HT-29 (cell line): ENCODE measurements around the gene LMOD2. TPM values are rescaled to one million over a fixed set of nuclear protein-coding genes. Genes with fewer than 3 reads are reported as not detected.

ENCODE experiments used
- DNase-seq: peaks from one replicate; pipeline ENCODE4 v3.0.0-alpha.2; 2015; ENCODE audit warnings: low spot score
- total RNA-seq: library from RNA; depleted of rRNA; stranded (reverse); fragments of >200 nt; shearing (Covaris generic); gene quantifications from 2 replicates; pipeline ENCODE4 v1.2.3, GENCODE V29; 2014

The LMOD2 gene
- total RNA-seq, 1 experiment from 2014 or later = not detected

DNA sequence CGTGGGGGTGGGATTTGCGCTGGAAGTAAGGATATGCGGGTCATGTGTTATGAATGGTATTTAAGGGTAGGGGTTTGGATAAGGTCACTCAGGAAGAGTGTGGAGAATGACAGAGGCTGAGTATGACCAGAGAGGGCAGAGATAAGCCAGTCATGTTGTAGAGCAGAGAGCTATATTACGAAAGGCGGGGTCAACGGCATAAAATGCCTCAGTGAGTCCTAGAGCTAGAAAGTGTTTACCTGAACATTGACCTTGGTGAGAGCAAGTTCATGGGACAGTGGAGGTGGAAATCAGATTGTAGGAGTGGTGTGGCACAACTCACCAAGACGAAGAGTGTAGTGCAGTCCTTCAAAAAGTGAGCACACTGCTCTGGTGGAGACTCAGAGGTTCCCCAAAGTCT is 13.8 kb downstream of the LMOD2 start:
- no peak for DNase-seq

DNA sequence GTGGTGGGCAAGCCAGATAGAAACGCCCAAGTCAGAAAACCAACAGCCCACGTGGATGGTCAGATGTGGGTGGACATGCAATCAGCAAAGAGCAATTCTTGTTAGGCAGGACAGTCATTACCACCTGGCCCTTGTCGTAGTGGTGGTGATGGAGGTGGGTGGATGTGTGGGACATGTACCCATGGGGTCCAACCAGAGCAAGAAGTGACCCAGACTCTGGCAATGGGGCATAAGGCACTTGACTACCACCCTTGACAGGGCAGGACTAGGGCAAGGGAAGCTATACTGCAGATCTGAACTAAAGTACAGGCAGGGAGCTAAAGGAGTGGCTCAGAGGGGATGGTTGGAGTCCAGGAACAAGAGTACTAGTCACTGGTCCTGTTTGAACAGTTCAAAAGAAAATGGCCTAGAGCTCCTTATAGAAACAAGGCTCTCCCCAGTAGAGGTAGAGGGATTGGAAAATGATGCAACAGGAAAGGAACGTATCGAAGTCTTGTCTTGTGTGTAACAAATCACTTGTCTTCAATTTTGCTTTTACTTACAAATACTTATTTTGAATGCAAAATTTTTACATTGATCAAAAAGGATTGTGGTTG is 17.6 kb downstream of the LMOD2 start:
- no peak for DNase-seq

DNA sequence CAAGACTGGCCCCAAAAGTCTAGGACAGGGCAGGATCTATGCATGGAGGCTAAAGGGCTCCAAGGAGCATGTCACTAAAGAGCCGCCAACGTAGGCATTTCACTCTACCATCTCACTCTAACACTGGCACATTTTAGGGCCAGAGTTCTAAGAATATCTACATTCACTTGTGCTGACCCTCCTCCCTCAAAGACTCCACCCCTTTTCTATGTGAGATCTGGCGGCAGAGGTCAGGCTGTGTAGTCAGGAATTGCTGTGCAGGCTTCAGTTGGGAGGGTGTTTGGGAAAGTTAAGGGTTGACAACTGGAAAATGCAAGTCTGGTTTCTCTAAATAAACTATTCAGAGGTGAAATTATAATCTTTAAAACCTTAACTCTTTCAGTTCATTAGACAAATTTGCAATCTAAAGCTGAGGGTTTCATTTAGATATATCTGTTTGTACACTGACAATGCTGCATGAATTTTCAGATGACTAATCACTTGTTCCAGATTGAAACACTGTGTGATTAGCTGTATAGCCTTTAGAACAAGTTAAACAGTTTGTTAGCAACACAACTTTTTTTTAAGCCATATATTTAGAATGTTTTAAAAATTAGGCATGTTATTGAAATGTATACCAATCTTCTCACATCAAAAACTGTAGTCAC is 18.2 kb downstream of the LMOD2 start:
- DNase-seq = no peak

DNA sequence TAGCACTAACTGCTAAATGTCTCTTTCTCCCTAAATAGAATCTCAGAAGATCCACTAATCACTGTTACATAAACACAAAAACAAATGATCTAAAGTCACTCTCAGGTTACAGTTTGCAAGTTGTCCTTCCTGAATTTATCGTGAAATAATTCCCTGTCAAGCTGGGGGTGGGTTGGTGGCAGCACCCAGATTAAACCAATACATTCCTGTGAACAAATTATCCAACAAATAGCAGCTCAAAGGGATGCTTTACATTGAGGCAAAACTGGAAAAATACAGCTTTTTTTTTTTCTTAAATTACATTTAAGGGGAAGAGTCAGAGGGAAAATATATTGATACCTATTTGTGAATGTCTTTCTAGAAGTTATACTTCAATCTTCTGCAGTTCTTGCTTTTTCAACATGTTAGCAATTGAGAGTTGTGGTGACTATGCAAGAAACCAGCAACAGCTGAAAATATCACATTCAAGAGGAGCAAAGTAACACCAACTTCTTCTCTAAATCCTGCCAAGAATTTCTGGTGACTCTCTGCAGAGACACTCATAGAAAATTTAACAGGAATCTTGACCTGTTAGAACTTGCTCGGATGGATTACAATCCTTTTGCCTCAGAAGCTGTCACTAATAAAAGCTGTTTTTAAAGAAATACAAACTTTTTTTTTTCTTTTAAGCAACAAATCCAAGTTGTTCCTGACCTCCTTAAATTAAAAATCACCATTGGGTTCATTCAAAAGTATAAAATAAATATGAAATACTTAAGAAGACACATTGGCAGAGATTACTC is 18.9 kb downstream of the LMOD2 start:
- DNase-seq = no peak

DNA sequence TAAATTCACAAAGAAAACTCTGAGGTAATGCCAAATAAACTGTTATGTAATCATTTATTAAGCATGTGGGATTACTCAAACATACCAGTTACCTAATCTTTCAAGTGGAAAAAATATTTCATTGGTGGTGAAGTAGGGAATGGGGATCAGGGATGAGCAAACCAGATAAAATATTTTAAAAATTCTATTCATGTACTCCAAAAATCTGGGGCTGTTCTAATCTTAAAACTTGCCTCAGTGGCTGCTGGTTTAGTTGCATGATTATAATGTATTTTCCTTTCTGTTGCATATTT is 19.5 kb downstream of the LMOD2 start:
- DNase-seq = no peak

DNA sequence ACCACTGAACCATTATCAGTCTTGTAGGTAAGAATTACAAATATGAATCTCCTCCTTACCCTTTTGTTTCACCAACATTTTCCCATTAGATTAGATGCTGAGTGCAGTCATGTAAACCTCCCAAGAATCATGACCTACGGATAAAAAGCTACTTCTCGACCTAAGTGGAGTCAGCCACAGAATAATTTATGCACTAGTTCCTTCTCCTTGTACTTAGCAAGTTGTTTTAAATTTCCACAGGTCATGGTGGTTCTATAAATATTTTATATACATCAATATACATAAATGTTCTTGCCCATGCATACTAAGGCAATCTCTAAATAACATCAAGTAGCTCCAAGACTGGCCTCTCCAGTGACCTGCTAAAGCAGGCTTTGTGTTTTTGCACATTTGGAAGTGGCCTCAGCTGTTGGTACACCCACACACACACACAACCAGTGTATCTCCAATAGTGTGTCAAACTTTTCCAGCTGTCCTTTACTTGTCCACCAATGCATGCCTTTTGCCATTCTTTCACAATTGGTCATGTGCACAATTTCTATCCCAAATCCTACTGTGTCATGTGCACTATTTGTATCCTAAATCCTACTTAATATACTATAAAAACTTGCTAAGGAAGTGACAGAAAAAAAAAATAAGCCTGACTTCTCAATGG is 21.5 kb downstream of the LMOD2 start:
- no peak for DNase-seq

DNA sequence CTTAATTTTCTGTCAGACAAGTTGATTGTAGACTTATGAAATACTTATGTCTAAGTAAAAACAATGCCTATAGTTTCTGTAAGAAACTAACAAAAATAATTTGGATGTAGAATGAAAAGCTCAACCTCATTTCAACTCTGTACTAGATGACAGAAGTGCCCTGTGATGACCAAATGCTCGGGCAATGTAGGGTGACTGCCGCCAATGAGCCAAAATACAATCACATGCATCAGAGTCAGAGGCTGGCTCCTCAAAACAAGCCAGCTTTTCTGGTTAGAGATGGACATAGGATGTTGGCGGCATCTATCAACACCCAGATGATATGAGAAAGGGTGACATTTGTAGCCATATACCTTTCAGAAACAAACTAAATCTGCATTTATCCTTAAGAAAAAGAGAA is 23.9 kb downstream of the LMOD2 start:
- DNase-seq = no peak

DNA sequence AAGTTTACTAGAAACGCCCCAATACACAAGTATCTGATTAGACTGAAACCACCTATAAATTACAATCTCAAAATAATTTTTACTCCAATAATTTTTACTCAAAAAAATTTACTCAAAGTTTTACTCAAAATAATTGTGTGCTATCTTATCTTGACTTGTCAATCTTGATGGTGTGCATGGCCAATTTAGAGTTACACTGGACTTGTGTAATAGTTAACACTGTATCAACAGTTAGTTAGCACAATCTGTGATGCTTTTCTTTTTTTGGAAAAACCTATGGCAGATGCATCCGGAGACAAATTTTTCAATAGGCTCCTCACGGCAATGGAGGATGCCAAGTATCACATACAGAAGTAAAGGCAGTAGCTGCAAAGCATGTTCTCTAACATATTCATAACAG is 24.9 kb downstream of the LMOD2 start:
- DNase-seq = no peak

DNA sequence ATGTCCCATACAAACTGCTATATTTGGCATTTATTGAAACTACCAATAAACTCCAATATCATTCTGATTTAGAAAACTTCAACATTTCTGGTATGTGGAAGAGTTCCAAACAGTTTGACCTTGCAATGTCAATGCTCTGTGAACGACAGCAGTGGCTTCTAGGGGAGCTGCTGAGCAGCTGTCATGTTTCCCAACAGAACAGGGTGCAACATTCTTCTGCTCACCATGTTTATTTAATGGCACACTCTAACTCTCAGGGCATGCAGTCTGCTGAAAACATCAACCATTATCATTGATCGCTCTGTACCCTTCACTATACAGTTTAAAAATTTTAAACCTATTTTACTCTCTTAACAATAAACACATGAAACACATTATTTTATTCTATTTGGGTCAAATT is 25.9 kb downstream of the LMOD2 start:
- DNase-seq = no peak

DNA sequence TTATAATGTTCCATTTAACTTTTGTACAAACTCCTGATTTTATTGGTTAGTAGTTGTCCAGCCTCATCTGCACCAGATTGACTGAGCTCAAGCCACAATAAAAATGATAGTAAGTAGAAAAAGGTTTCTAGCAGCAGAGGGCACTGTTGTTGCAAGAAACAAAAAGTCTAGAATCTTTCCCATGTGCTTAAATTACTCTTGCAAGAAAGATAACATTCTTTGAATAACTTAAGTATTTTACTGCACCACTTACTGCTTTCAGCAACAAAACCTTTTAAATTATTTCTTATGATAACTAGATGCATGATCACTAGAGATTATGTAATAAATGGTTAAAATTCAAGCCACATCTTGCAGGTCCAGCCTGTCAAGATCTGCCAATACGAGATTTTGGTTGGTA is 27.0 kb downstream of the LMOD2 start:
- peak; percentile 84 for DNase-seq

DNA sequence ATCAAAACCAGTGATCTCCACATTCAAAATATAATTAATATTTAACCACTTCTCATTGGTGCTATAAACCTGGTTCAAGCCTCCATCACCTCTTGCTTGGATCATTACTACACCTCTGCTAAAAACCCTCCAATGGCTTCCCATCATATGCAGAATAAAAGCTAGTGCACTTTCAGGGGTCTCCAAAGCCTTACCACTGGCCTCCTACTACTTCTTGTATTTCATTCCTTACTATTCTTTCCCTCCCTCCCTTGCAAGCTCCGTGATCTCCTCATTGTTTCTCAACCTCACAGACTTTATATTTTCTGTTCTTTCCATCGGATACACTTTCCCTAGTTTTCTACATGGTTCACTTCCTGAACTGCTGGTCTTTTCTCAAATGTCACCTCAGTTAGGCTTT is 31.5 kb downstream of the LMOD2 start:
- DNase-seq = no peak

DNA sequence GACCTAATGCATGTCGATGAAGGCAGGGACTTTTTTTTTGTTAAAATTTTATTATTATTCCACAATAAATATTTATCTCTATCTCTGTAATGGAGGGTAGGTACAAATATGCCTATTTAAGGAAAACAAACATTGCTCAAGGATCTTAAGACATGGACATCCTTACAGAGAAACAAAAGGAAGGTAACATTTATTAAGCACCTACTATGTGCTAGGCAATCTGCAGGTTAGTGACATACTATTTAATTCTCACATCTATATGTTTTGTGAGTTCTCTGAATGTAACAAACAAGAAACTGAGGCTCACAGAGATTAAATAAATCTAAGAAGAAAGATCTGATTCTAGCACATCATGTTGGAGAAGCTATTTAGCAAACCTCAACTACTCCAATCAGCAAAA is 32.1 kb downstream of the LMOD2 start:
- DNase-seq = no peak

DNA sequence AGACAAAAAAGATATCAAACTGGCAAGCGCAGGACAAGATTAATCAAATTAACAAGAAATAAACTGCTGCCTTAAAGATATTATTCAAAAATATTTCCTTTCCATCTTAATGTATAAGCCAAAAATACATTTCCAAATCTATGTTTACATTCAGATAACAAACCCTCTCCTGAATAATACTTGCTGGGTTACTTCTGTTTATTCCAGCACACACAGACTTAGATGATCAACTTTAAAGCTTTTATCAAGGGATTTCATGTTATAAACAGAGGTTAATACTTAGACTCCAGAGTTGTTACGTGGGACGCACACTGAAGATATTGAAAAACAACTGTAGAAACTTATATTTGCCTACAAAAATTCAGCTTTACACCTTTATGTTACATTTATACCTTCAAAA is 33.6 kb downstream of the LMOD2 start:
- DNase-seq = no peak

DNA sequence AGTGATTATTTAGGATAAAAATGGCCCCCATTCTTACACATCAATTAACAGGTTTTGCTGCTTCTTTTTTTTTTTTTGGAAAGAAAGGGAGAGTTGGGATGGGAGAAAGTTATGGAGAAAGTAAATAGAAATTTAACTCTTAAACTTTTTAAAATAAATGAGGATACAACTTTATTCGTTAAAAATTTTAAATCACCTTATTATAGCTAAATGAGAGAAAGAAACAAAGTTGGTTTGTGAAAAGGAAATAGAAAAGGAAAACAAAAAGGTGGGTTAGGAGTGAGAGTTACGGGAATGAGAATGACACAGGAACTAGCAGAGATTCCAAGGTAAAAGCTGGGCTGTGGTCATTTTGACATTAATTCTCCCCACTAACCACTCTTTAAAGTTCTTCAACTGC is 34.9 kb downstream of the LMOD2 start:
- DNase-seq = no peak

DNA sequence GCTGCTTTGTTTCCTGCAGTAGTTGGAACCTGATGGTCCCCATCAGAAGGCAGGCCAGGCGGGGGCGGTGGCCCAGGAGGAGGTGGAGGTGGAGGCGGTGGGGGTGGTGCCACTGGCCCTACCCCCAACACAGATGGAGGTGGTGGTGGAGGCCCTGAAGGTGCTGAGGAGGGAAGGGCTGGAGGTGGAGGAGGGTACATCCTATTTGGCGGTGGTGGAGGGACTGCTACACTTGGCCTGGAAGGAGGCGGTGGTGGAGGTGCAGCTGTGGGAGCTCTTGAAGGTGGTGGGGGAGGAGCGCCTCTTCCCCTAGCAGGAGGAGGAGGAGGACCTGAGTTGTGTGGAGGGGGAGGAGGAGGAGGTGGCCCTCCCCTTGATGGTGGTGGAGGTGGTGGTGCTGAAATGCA is 36.8 kb downstream of the LMOD2 start:
- no peak for DNase-seq

DNA sequence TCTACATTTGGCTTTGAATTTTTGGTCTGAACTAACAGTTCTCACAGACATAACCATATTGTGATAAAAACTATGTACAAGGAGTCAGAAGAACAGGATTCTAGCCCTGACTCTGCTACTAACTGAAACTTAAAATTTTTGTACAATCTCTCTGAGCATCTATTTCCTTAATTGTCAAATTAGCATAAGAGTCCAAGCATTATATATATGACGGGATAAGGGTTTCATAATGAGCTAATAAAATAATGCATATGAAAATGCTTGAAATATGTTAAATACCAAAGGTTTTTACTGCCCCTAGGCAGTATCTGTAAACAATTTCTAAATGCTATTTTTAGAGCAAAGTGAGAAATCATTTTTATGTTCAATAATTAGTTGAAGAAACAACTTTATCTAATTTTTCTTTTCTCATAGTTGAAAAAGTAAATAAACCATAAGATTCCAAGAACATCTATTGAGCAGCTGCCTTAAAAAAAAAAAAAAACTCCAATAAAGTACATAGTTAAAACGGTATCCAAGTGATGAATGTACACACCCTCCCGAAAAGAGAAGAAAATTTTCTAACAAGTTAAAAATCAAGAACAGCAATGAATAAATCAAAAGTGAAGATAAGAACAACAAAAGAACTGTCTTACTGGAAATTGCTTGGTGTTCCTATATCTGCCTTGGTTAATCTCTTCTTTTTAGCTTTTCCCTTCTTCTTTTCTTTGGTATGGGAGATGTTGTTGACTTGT is 40.4 kb downstream of the LMOD2 start:
- no peak for DNase-seq

DNA sequence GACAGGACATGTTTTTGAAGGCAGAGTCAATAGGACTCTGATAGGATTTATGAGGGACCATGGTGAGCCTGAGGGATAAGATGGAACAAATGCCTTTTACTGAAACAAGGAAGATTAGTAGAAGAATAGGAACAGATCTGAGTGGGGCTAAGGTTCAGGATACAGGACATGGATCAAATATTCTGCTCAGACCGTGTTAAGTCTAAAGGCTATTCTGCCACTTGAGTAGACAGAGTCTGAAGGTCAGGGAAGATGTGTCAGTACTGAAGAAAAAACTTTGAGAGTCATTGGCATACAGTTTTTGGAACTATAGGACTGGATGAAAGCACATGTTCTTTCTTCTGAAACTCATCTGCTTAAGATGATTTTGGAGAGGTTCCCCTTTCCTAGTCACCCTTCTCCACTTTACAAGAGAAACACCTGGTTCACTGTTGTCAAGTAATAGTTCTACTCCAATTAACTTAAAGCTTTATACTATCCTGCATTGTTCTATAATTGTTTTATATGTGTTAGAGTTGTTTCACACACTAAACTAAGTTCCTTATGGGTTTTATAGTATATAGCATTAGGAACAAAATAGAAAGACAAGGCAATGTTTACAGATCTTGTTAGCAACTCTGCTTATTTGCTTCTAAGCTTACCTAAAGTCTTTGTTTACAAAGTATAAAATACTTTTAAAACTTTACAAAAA is 49.7 kb downstream of the LMOD2 start:
- no peak for DNase-seq

DNA sequence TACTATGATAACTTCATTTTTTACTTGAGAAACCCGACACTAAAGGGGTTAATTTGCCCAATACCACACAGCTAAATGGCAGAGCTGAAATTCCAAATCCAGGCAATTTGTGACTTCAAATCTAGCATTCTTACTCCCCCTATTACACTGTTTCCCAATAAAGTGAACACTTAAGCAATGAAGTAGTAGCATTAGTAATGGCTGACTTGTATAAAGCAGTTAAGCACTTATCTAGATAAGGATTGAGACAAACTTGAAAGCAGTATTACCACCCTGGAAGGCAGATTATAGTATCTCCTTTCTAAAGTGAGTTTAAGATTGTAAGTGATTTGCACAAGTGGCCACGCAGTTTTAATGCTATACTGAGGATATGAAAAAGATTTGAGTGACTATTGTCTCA is 53.9 kb downstream of the LMOD2 start:
- DNase-seq = no peak

DNA sequence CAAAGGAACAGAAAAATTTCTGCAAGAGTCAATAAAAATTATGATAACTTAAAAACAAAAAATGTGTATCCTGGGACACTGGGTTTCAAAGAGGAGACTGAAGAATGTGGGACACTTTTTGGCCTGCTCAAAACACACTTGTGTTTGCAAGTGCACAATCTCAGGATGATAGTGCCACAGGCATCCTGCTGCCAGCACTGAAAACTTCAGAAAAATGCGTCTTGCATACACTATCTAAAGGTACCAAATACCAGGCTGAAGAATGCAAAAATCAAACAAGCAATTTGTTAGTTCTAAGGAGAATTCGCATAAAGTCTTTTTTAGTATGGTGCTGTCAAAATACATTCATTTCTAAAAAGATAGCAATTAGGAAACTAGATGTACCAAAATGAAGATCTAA is 55.0 kb downstream of the LMOD2 start:
- no peak for DNase-seq

DNA sequence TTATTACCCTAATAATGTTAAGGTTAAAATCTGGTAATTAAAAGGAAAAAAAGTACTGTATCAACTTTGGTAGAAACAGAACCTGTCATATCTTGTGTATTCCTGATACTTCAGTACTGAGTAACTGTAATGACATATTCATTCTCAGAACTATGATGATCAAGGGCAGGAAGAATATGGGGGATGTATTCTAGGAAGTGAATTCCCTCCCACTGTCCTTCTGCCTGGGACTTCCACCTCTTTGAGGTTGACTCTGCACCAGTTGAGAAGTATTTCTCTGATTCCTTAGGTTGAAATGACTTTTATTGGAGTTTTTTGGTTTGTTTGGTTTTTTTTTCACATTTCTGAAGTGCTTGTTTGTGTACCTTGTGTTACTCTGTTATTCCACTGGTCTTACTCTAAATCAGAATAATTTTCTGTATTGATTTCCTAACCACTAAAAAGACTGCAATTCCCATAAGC is 56.2 kb downstream of the LMOD2 start:
- DNase-seq = no peak

DNA sequence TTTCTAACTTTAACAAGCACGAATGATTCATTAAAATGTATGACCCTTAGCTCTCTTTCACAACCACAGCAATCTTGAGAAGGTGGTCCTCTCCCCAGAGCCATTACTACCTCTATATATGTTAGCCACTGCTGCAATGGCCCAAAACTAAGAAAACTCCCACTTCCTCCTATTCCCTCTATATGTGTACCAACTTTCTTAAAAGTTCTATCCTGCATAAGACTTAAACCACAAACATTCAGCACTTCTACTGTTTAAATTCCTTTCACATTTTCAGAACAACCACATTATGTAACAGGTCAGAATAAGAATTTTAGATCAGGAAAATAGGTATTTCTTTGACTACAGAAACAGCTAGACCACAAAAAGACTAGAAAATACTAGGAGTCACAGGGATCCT is 57.0 kb downstream of the LMOD2 start:
- no peak for DNase-seq
